Endodermal cell (in vitro differentiated cells): ENCODE measurements around the gene KCNMA1. TPM values are rescaled to one million over a fixed set of nuclear protein-coding genes. Genes with fewer than 3 reads are reported as not detected.

ENCODE experiments used
- DNase-seq: peaks from one replicate; pipeline ENCODE4 v3.0.0-alpha.2; 2017
- H3K27ac ChIP-seq: 2 replicates; pipeline ENCODE4 v1.5.1; 2013; ENCODE audit warnings: mild to moderate bottlenecking, low read depth, low read length, moderate library complexity
- H3K27me3 ChIP-seq: 2 replicates; pipeline ENCODE4 v1.6.1; 2013; ENCODE audit warnings: mild to moderate bottlenecking, low read length, moderate library complexity; ENCODE audit not compliant: insufficient read depth, control insufficient read depth, poor library complexity, severe bottlenecking
- H3K36me3 ChIP-seq: 2 replicates; pipeline ENCODE4 v1.7.0; 2013; ENCODE audit warnings: mild to moderate bottlenecking, low read length, moderate library complexity; ENCODE audit not compliant: control insufficient read depth, insufficient read depth
- H3K4me1 ChIP-seq: one replicate; pipeline ENCODE4 v1.7.0; 2013; ENCODE audit warnings: low read length; ENCODE audit not compliant: control insufficient read depth, insufficient read depth
- H3K4me3 ChIP-seq: 2 replicates; pipeline ENCODE4 v1.5.1; 2013; ENCODE audit warnings: mild to moderate bottlenecking, low read length, moderate library complexity
- H3K9ac ChIP-seq: 2 replicates; pipeline ENCODE4 v1.6.1; 2013; ENCODE audit warnings: mild to moderate bottlenecking, low read length, moderate library complexity; ENCODE audit not compliant: poor library complexity, severe bottlenecking; ENCODE audit errors: extremely low read depth
- H3K9me3 ChIP-seq: 2 replicates; pipeline ENCODE4 v1.6.1; 2013; ENCODE audit warnings: mild to moderate bottlenecking, low read length, moderate library complexity; ENCODE audit not compliant: control insufficient read depth
- H3K27ac Mint-ChIP-seq: 2 replicates; pipeline ENCODE4 v1.8.0; 2020; ENCODE audit warnings: mixed read lengths
- H3K27me3 Mint-ChIP-seq: 2 replicates; pipeline ENCODE4 v1.8.0; 2021; ENCODE audit warnings: mild to moderate bottlenecking, mixed read lengths; ENCODE audit not compliant: insufficient read depth
- H3K36me3 Mint-ChIP-seq: 2 replicates; pipeline ENCODE4 v1.8.0; 2020; ENCODE audit warnings: low read depth, mixed read lengths
- H3K4me1 Mint-ChIP-seq: 2 replicates; pipeline ENCODE4 v1.8.0; 2020; ENCODE audit warnings: mixed read lengths
- H3K4me3 Mint-ChIP-seq: 2 replicates; pipeline ENCODE4 v1.8.0; 2020; ENCODE audit warnings: mild to moderate bottlenecking, moderate library complexity, mixed read lengths
- H3K9me3 Mint-ChIP-seq: 2 replicates; pipeline ENCODE4 v1.8.0; 2020; ENCODE audit warnings: mild to moderate bottlenecking, mixed read lengths
- WGBS, 2 experiments: methylation state at CpG; one replicate each; pipeline versions ENCODE4 v1.1.5 to v1.1.7; 2013; ENCODE audit warnings: missing lambda C conversion rate in 2 of 2, mixed read lengths in 1 of 2; ENCODE audit not compliant: insufficient coverage in 1 of 2, insufficient read length in 1 of 2; 5-methylcytosine and 5-hydroxymethylcytosine counted together
- total RNA-seq, 2 donors: library from RNA; stranded (reverse); fragmentation: NEBNext Ultra II Directional in 1 of 2; extraction: Animal tissue kit (Norgen Biotek cat#: 25700) in 1 of 2; gene quantifications; 2 replicates in 1 of 2; 3 replicates in 1 of 2; pipeline ENCODE4 v1.2.1, GENCODE V29; 2021
- TF ChIP-seq, protein P1 (sequence below): fragments of 200-600 bp; sonication (generic); conservative IDR thresholded peaks from 2 replicates; pipeline ENCODE4 v1.5.0; 2021; ENCODE audit warnings: antibody characterized with exemption, mild to moderate bottlenecking

The KCNMA1 gene
- total RNA-seq, 2 donors from 2014 or later = 0.55 to 1.3 TPM

DNA sequence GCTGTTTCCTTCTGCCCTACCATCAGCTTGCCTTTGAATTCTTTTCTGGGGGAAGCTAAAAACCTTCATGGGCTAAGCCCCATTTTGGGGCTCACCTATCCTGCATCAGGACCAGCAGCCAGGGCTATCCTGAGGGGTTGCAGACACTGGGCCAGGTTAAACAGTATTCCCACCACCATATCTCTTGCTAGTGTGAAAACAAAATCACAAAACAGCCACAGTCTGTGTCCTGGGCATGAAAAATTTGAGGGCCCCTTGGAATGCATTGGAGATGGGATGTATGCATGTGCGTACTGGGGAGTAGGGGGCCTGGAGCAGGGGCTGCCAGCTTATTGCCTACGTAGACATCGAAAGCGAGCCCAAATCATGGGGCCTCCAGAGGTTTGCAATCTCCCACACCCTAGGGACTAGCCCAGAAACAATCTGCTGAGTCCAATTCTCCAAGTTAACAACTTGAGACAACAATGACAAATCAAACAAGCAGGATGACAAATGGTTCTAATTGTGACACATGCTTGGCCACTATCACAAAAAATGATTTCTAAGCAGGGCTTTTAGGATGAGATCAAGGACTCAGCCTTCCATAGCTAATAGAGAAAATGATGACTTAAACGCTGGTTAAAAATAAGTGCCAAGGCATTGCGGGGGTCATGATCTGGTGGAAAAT, 557.1 kb downstream of the KCNMA1 start:
- H3K4me1 ChIP-seq = no peaks in the 10 kb centered on the region
- H3K4me1 Mint-ChIP-seq = peaks cover 18% of the 10 kb centered on the region
- H3K27me3 ChIP-seq = no peaks in the 10 kb centered on the region
- H3K4me3 ChIP-seq = no peak overlapping the region
- H3K27ac ChIP-seq = no peak overlapping the region
- 92 to 96% methylated on average over 5 to 6 of the region's 6 CpGs for WGBS, 2 experiments
- H3K36me3 Mint-ChIP-seq = no peaks in the 10 kb centered on the region
- no peaks in the 10 kb centered on the region for H3K9me3 ChIP-seq
- no peaks in the 10 kb centered on the region for H3K27me3 Mint-ChIP-seq
- TF ChIP-seq, protein P1, sequence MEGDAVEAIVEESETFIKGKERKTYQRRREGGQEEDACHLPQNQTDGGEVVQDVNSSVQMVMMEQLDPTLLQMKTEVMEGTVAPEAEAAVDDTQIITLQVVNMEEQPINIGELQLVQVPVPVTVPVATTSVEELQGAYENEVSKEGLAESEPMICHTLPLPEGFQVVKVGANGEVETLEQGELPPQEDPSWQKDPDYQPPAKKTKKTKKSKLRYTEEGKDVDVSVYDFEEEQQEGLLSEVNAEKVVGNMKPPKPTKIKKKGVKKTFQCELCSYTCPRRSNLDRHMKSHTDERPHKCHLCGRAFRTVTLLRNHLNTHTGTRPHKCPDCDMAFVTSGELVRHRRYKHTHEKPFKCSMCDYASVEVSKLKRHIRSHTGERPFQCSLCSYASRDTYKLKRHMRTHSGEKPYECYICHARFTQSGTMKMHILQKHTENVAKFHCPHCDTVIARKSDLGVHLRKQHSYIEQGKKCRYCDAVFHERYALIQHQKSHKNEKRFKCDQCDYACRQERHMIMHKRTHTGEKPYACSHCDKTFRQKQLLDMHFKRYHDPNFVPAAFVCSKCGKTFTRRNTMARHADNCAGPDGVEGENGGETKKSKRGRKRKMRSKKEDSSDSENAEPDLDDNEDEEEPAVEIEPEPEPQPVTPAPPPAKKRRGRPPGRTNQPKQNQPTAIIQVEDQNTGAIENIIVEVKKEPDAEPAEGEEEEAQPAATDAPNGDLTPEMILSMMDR = no peak
- no peak overlapping the region for H3K4me3 Mint-ChIP-seq
- H3K27ac Mint-ChIP-seq = no peak overlapping the region
- H3K9ac ChIP-seq = no peak overlapping the region
- peak; percentile 21 for DNase-seq
- H3K9me3 Mint-ChIP-seq = no peaks in the 10 kb centered on the region
- H3K36me3 ChIP-seq = no peaks in the 10 kb centered on the region

DNA sequence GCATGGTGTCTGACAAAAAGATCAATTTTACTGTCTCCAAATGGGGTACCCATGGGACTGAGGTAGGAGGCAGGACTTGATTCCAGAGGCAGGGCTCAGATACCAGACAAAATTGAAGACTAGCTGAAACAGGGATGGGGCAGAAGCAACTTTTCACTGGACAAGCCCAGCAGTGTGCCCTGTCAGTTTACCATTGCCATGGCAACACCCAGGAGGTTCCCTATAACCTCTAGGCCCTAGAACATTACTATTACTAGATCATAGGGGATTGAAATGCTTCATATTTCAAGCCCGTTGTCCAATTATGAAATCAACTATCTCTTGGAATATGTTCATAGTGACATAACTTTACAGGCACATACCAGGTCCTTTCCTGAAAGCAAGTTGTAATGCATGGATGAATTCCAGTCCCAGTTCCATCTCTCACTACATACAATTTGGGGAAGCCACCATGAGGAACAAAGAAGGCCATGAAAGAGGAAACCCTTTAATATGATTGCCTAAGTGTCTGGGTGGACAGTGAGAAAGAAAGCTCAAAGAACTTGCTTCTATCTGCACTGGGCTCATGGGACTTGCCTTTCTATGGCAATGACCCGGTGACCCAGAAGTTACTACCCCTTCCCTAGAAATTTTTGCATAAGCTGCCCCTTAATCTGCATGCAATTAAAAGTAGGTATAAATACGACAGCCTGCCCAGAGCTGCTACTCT, 557.9 kb downstream of the KCNMA1 start:
- no peaks in the 10 kb centered on the region for H3K27me3 Mint-ChIP-seq
- Histone ChIP-seq H3K27ac (no peak overlapping the region), H3K9me3 (no peaks in the 10 kb centered on the region), H3K4me3 (no peak overlapping the region), H3K9ac (no peak overlapping the region), H3K4me1 (no peaks in the 10 kb centered on the region), H3K36me3 (no peaks in the 10 kb centered on the region), H3K27me3 (no peaks in the 10 kb centered on the region)
- WGBS, 2 experiments = 60 to 80% methylated on average over 1 to 3 of the region's 3 CpGs
- TF ChIP-seq, protein P1 = no peak
- no peaks in the 10 kb centered on the region for H3K9me3 Mint-ChIP-seq
- no peaks in the 10 kb centered on the region for H3K36me3 Mint-ChIP-seq
- DNase-seq = peak; percentile 24
- H3K4me3 Mint-ChIP-seq = no peak overlapping the region
- peaks cover 18% of the 10 kb centered on the region for H3K4me1 Mint-ChIP-seq
- H3K27ac Mint-ChIP-seq = no peak overlapping the region

GRCh38 chr10:77077316-77077945, 560.2 kb downstream of the KCNMA1 start:
- H3K27ac Mint-ChIP-seq = no peak overlapping the region
- TF ChIP-seq, protein P1 = no peak
- WGBS, 2 experiments = 93 to 97% methylated on average over 6 to 7 of the region's 7 CpGs
- Histone ChIP-seq H3K9ac (no peak overlapping the region), H3K4me1 (no peaks in the 10 kb centered on the region), H3K9me3 (no peaks in the 10 kb centered on the region), H3K4me3 (no peak overlapping the region), H3K27me3 (no peaks in the 10 kb centered on the region), H3K36me3 (no peaks in the 10 kb centered on the region), H3K27ac (no peak overlapping the region)
- no peaks in the 10 kb centered on the region for H3K9me3 Mint-ChIP-seq
- no peaks in the 10 kb centered on the region for H3K36me3 Mint-ChIP-seq
- H3K27me3 Mint-ChIP-seq = no peaks in the 10 kb centered on the region
- peaks cover 14% of the 10 kb centered on the region for H3K4me1 Mint-ChIP-seq
- no peak overlapping the region for H3K4me3 Mint-ChIP-seq
- no peak for DNase-seq
